SK-N-MC (cell line): ENCODE measurements around the gene AARS2.

Experiments used
- EZH2 ChIP-seq: fragments of 200-600 bp; sonication (generic); IDR thresholded peaks from one replicate; pipeline ENCODE4 v1.6.1; 2017; ENCODE audit warnings: antibody characterized with exemption
- POLR2AphosphoS5 ChIP-seq: IDR thresholded peaks from 2 replicates; pipeline ENCODE4 v1.6.1; 2012; ENCODE audit warnings: mild to moderate bottlenecking, low read depth, low read length, borderline replicate concordance

- TF ChIP-seq EZH2 (no peak), POLR2AphosphoS5 (no peak)
These were observed 43.3 kb upstream of the AARS2 start for GRCh38 chr6:44356487-44356886.
